ENCODE data around the gene ACAP1.

The ACAP1 gene

DNA sequence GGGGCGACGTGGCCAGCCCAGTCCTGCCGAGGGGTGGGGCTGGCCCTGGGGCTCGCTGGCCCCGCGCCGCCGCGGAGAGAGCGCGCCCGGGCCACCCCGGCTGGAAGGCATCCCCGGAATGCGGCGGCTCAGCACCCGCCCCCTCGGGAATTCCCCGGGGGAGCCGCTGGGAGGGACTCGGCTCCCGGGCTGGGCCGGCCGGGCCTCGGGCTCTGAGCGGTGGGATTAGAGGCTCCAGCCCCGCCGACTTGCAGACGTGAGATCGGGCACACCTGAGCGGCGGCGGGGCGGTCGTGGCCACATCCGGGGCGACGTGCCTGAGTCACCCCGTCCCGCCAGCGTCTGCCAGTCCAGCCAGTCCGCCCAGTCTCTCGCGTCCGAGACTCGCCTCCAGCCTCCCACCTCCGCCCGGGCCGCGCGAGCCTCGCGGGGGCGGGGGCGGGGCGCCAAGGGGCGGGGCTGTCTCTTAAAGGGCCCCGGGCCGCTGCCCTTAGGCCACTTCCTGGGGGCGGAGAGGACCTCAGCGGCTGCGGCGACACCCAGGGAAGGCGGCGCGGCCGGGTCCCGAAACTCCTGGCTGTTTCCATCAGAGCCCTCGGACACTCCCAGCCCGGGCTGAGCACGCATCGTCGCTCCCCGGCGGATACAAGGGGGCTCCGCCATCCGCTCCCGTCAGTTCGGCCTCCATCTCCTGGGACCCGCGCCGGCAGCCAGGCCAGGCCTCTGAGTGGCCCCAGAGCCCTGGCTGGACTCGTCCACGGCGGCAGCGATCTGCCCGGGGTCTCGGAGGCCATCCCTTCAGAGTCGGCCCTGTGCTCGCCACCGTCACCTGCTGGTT is 15.6 kb downstream of the ACAP1 start, which contains the start of gene KCTD11:
Gene KCTD11, plus strand, starts transcription at position 498 of the 838 bp plus-strand sequence.
- TF ChIP-seq ZC3H10 (CRISPR knock-in tag; IDR thresholded peaks at IDR 0.05) (no peak), ZFP3 (CRISPR knock-in tag; IDR thresholded peaks at IDR 0.05) (0 out of 2 replicates have a peak, but pooled peaks have one; percentile 45)
- peak; percentile 73 for ATAC-seq

DNA sequence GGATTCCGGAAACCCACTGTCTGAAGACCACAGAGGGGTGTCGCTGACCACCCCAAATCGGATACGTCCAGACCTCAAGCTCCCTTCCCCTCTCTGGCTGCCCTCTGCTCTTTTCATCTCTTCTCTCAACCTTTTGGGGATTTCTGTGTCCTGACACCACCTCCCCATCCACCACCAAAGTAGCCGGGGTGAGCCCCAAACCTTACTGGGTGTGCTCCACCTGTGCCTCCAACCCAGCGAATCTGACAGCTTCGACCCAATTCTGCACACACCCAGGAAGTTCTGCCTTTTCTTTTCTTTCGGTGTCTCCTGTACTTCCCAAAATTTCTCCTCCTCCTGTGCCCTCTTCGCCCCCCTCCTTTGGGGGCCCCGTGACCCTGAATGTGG is 16.2 kb downstream of the ACAP1 start:
- TF ChIP-seq ISL1 (CRISPR knock-in tag; IDR thresholded peaks at IDR 0.05) (no peak), BACH2 (CRISPR knock-in tag; IDR thresholded peaks at IDR 0.05; ENCODE audit: borderline replicate concordance) (no peak), ARNTL (CRISPR knock-in tag; IDR thresholded peaks at IDR 0.05; ENCODE audit: borderline replicate concordance, low read depth) (no peak), CSDC2 (CRISPR knock-in tag; IDR thresholded peaks at IDR 0.05) (no peak), TOX (CRISPR knock-in tag; IDR thresholded peaks at IDR 0.05; ENCODE audit: borderline replicate concordance) (no peak), ESRRG (CRISPR knock-in tag; IDR thresholded peaks at IDR 0.05) (no peak), ZFP30 (CRISPR knock-in tag; IDR thresholded peaks at IDR 0.05) (no peak), PPARA (CRISPR knock-in tag; IDR thresholded peaks at IDR 0.05; ENCODE audit: borderline replicate concordance) (no peak), ZNF70 (CRISPR knock-in tag; IDR thresholded peaks at IDR 0.05) (no peak)
- TF ChIP-seq, protein P1, sequence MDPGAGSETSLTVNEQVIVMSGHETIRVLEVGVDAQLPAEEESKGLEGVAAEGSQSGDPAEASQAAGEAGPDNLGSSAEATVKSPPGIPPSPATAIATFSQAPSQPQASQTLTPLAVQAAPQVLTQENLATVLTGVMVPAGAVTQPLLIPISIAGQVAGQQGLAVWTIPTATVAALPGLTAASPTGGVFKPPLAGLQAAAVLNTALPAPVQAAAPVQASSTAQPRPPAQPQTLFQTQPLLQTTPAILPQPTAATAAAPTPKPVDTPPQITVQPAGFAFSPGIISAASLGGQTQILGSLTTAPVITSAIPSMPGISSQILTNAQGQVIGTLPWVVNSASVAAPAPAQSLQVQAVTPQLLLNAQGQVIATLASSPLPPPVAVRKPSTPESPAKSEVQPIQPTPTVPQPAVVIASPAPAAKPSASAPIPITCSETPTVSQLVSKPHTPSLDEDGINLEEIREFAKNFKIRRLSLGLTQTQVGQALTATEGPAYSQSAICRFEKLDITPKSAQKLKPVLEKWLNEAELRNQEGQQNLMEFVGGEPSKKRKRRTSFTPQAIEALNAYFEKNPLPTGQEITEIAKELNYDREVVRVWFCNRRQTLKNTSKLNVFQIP (CRISPR knock-in tag; IDR thresholded peaks at IDR 0.05; ENCODE audit: borderline replicate concordance, low read depth) = no peak
- TF ChIP-seq, protein P2, sequence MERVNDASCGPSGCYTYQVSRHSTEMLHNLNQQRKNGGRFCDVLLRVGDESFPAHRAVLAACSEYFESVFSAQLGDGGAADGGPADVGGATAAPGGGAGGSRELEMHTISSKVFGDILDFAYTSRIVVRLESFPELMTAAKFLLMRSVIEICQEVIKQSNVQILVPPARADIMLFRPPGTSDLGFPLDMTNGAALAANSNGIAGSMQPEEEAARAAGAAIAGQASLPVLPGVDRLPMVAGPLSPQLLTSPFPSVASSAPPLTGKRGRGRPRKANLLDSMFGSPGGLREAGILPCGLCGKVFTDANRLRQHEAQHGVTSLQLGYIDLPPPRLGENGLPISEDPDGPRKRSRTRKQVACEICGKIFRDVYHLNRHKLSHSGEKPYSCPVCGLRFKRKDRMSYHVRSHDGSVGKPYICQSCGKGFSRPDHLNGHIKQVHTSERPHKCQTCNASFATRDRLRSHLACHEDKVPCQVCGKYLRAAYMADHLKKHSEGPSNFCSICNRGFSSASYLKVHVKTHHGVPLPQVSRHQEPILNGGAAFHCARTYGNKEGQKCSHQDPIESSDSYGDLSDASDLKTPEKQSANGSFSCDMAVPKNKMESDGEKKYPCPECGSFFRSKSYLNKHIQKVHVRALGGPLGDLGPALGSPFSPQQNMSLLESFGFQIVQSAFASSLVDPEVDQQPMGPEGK (CRISPR knock-in tag; IDR thresholded peaks at IDR 0.05; ENCODE audit: borderline replicate concordance) = no peak
- no peak for ATAC-seq

DNA sequence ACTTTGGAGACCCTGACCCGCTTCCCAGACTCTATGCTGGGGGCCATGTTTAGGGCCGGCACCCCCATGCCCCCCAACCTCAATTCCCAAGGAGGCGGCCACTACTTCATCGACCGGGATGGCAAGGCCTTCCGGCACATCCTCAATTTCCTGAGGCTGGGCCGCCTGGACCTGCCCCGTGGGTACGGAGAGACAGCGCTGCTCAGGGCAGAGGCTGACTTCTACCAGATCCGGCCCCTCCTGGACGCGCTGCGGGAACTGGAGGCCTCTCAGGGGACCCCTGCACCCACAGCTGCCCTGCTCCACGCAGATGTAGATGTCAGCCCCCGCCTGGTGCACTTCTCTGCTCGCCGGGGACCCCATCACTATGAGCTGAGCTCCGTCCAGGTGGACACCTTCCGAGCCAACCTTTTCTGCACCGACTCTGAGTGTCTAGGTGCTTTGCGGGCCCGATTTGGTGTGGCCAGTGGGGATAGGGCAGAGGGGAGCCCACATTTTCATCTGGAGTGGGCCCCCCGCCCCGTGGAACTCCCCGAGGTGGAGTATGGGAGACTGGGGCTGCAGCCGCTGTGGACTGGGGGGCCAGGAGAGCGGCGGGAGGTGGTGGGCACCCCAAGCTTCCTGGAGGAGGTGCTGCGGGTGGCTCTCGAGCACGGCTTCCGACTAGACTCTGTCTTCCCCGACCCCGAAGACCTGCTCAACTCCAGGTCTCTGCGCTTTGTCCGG is 16.7 kb downstream of the ACAP1 start:
- TF ChIP-seq ZFP3 (CRISPR knock-in tag; IDR thresholded peaks at IDR 0.05) (no peak), CSDC2 (CRISPR knock-in tag; IDR thresholded peaks at IDR 0.05) (no peak), ZNF8 (CRISPR knock-in tag; IDR thresholded peaks at IDR 0.05) (no peak), PPARA (CRISPR knock-in tag; IDR thresholded peaks at IDR 0.05; ENCODE audit: borderline replicate concordance) (no peak)
- TF ChIP-seq, protein P3, sequence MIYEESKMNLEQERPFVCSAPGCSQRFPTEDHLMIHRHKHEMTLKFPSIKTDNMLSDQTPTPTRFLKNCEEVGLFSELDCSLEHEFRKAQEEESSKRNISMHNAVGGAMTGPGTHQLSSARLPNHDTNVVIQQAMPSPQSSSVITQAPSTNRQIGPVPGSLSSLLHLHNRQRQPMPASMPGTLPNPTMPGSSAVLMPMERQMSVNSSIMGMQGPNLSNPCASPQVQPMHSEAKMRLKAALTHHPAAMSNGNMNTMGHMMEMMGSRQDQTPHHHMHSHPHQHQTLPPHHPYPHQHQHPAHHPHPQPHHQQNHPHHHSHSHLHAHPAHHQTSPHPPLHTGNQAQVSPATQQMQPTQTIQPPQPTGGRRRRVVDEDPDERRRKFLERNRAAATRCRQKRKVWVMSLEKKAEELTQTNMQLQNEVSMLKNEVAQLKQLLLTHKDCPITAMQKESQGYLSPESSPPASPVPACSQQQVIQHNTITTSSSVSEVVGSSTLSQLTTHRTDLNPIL (CRISPR knock-in tag; IDR thresholded peaks at IDR 0.05; ENCODE audit: low read depth) = no peak

DNA sequence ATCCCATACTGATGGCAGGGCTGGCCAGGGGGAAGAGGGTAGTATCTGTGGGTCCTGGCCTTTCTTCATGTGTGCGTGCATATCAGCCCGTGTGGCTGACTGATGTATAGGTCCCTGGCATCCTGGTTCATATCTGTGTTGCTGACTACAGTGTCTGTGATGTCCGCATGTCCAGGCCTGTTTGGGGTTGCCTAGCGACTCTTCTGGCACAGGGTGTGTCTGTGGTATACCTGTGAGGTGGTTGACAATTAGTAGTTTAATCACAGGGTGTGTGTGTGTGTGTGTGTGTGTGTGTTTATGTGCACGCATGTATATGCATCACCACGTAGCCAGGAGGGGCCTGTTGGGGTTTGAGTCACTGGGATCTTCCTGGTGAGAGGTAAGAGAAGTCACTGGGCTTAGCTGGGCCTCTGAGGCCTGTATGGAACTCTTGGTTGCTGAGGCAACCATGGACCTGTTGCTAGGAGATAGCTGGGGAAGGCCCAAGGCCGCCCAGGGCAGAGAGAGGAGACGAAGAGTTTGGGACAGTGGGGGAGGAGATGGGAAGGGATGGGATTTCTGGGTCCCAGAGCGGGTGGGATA is 18.0 kb downstream of the ACAP1 start:
- ATAC-seq = no peak
- no peak for TF ChIP-seq ESRRG (CRISPR knock-in tag; IDR thresholded peaks at IDR 0.05)
- TF ChIP-seq BACH2 (CRISPR knock-in tag; IDR thresholded peaks at IDR 0.05; ENCODE audit: borderline replicate concordance) = no peak
- no peak for TF ChIP-seq SNAI2 (CRISPR knock-in tag; IDR thresholded peaks at IDR 0.05)
- no peak for TF ChIP-seq RARB (CRISPR knock-in tag; IDR thresholded peaks at IDR 0.05)
- TF ChIP-seq ARNTL (CRISPR knock-in tag; IDR thresholded peaks at IDR 0.05; ENCODE audit: borderline replicate concordance, low read depth) = no peak
- TF ChIP-seq ISL1 (CRISPR knock-in tag; IDR thresholded peaks at IDR 0.05) = no peak
- no peak for TF ChIP-seq TCF4 (CRISPR knock-in tag; IDR thresholded peaks at IDR 0.05; ENCODE audit: borderline replicate concordance)

More for the DNA sequence above, 16.7 kb downstream of the ACAP1 start:
- no peak for ATAC-seq

DNA sequence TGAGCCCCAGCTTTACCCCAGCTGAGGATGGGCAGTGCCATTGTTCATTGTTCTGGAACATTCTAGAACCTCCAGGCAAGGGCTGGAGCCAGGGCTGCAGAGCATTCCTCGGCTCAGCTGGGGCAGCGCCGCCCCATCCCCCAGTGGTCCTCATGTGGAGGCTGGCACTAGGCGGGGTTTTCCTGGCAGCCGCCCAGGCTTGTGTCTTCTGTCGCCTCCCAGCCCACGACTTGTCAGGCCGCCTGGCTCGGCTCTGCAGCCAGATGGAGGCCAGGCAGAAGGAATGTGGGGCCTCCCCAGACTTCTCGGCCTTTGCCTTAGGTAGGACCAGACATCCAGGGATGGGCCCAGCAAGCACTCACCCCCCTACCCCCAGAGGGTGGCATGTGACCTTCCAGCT is 18.7 kb downstream of the ACAP1 start, which contains the start of gene TMEM95:
Gene TMEM95, plus strand, starts transcription at position 104 of the 400 bp plus-strand sequence. Its CDS starts 49 bp downstream, at position 153.
- TF ChIP-seq BACH2 (CRISPR knock-in tag; IDR thresholded peaks at IDR 0.05; ENCODE audit: borderline replicate concordance) = no peak
- TF ChIP-seq PPARA (CRISPR knock-in tag; IDR thresholded peaks at IDR 0.05; ENCODE audit: borderline replicate concordance) = no peak
- TF ChIP-seq, protein P1 (CRISPR knock-in tag; IDR thresholded peaks at IDR 0.05; ENCODE audit: borderline replicate concordance, low read depth) = no peak
- TF ChIP-seq, protein P2 (CRISPR knock-in tag; IDR thresholded peaks at IDR 0.05; ENCODE audit: borderline replicate concordance) = no peak
- TF ChIP-seq, protein P4, sequence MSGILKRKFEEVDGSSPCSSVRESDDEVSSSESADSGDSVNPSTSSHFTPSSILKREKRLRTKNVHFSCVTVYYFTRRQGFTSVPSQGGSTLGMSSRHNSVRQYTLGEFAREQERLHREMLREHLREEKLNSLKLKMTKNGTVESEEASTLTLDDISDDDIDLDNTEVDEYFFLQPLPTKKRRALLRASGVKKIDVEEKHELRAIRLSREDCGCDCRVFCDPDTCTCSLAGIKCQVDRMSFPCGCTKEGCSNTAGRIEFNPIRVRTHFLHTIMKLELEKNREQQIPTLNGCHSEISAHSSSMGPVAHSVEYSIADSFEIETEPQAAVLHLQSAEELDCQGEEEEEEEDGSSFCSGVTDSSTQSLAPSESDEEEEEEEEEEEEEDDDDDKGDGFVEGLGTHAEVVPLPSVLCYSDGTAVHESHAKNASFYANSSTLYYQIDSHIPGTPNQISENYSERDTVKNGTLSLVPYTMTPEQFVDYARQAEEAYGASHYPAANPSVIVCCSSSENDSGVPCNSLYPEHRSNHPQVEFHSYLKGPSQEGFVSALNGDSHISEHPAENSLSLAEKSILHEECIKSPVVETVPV (CRISPR knock-in tag; IDR thresholded peaks at IDR 0.05) = no peak
- no peak for TF ChIP-seq RARB (CRISPR knock-in tag; IDR thresholded peaks at IDR 0.05)
- no peak for TF ChIP-seq ZNF8 (CRISPR knock-in tag; IDR thresholded peaks at IDR 0.05)
- TF ChIP-seq ESRRG (CRISPR knock-in tag; IDR thresholded peaks at IDR 0.05) = no peak
- no peak for TF ChIP-seq CSDC2 (CRISPR knock-in tag; IDR thresholded peaks at IDR 0.05)
- no peak for TF ChIP-seq ZFP30 (CRISPR knock-in tag; IDR thresholded peaks at IDR 0.05)
- TF ChIP-seq ZFP3 (CRISPR knock-in tag; IDR thresholded peaks at IDR 0.05) = no peak
- ATAC-seq = no peak

All from SK-N-SH treated with all-trans-retinoic acid at 6 μM for 48 hours (cell line).